Activated T-cell treated with anti-CD3 and anti-CD28 coated beads for 24 hours (primary cell): ENCODE measurements around the gene CDK13.
A peak's percentile ranks its signal among the peaks of the same experiment; 100 is the strongest.

ENCODE experiments used
- DNase-seq: peaks from one replicate; pipeline ENCODE4 v3.0.0-alpha.2; 2020; ENCODE audit warnings: low read depth

Gene CDK13

DNA sequence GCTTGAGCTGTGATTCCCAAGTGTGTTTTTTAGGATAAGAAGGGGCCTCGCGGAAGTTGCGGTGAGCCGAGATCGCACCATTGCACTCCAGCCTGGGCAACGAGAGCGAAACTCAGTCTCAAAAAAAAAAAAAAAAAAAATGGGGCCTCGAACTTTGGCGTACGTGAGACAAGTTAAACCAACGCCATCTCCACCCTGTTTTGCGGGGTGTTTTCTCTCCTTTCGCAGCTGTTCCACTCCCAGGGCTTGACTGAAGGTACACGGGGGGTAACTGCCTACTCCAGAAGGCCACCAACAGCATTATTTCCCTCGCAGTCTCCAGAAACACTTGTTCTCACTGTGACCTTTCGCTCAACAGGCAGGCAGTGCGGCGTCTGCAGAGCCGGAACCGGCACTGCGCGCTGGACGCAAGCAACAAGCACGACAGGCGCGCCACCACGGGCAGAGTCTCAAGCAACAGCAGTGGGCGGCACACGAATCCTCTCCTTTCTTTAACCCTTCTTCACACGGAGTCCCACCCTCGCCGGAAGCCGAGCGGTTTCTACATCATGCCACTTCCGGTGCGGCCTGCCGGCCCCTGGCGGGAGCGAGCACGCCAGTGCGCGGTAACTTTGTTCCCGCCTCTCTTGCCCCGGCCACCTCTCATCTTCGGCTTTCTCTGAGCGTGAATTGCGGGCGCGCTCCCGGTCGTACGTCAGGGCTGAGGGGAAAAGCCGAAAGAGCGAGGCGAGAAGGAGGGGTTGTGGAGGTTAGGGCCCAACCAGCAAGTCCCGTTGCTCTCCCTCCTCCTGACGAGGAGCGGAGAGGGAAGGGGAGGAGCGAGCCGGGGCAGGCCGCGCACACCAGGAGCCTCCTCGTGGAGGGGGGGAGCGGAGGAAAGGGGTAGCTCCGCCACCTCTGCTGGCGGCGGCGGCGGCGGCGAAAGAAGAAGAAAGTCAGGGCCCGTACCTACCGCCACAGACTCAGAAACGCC is 814 bp upstream of the CDK13 start:
- peak; percentile 98 for DNase-seq

DNA sequence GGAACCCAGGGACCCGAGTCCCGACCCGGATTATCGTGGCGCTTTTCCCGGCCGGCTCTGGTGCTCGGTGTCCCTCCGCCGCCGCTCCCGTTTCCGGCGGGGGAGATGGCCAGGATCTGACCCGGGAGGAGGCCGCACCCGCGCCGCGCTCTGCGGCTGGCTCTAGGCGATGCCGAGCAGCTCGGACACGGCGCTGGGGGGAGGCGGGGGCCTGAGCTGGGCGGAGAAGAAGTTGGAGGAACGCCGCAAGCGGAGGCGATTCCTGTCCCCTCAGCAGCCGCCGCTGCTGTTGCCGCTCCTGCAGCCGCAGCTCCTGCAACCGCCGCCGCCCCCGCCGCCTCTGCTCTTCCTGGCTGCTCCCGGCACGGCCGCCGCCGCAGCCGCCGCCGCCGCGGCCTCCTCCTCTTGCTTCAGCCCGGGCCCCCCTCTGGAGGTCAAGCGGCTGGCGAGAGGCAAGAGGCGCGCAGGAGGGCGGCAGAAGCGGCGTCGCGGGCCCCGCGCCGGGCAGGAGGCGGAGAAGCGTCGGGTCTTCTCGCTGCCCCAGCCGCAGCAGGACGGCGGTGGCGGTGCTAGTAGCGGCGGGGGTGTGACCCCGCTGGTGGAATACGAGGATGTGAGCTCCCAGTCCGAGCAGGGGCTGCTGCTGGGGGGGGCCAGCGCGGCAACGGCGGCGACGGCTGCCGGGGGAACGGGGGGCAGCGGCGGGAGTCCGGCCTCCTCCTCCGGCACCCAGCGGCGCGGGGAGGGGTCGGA is 593 bp downstream of the CDK13 start:
- DNase-seq, result peak; percentile 26

DNA sequence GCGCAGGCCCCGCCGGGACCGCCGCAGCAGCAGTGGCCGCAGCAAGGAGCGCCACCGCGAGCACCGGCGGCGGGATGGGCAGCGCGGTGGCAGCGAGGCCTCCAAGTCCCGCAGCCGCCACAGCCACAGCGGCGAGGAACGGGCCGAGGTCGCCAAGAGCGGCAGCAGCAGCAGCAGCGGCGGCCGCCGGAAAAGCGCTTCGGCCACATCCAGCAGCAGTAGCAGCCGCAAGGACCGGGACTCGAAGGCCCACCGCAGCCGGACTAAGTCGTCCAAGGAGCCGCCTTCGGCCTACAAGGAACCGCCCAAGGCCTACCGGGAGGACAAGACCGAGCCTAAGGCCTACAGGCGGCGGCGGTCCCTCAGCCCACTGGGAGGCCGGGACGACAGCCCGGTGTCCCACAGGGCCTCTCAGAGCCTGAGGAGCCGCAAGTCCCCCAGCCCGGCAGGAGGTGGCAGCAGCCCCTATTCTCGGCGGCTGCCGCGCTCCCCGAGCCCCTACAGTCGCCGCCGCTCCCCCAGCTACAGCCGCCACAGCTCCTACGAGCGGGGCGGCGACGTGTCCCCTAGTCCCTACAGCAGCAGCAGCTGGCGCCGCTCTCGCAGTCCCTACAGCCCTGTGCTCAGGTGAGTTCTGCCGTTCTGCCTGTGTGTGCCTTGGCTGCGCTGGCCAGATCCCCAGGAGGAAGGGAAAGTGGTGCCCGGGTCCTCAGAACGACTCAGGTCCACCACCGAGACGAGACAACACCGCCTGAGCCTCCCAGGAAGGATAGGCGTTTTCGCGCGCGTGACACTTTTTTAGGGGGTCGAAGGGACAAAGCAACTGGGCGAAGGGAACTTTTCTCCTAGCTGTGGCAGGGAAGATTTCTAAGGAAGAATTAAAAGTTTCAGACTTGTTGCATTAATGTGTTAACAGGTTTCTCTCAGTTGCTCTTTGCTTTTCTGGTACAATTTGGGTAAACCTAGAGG is 1.5 kb downstream of the CDK13 start:
- peak; percentile 55 for DNase-seq

DNA sequence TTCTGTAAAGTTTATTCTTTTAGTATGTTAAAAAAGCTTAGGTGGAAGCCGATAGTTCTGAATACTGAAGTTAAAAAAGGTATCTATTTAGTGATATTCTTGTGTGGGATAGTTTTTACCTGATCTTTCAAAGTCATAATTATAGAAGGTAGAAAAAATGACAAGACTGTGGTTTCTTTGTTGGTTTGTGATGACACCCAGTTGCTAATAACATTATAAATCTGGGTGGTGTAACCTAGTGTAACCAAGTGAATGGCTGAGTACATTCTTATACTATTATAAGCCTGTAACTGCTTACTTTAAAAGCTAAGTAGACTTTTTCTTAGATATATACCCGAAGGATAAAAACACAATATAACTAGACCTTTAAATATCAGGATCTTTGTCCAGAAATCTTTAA is 2.3 kb downstream of the CDK13 start:
- DNase-seq, result no peak

DNA sequence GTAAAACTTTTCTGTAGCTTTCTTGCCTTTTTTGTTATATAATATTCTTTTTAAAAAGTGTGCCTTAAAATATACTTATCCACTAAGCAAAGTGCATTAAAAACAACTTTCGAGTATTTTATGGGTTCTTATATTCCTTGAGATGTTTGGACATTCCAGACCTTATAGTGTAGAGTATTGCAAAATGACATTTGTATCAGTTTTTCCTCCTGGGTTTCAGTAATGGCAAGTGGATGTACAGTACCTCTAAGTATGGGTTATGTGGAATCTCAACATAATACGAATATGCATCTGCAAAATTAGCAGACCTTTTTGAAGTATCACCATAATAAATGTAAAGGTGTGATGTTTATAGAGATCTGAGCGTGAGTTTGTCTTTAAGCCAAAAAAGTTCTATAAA is 2.7 kb downstream of the CDK13 start:
- no peak for DNase-seq

DNA sequence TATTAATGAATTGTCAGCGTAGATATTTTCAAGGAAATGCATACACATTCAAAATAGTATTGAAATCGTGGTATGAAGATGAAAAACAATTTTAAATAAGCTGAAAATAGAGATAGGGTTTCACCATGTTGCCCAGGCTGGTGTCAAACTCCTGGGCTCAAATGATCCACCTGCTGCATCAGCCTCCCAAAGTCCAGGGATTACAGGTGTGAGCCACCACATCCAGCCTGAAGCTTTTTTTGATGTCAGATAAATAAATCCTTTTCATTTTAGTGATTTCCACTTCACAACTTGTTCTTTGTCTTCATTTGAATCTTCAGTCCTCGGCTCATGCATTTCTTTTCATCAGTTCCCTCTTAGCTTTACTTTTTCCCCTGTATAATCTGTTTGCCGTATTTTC is 4.6 kb downstream of the CDK13 start:
- DNase-seq, result no peak

DNA sequence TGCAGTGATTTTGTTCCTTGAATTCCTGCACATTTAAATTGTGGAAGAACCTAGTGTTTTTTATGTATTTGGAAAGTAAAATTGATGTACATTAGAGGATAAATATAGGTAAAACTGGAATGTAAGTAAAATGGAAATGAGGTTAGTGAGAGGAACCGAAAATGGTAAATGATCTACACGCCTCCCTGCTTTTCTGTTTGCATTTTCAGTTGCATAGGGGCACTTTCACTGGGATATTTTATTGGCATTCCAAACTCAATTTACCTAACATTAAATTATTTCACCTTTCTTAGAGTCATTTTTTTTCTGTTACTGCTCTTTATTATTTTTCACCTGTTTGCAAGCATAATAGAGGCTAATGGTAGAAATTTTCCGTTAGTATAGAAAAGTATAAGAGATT is 8.0 kb downstream of the CDK13 start:
- DNase-seq, result no peak

DNA sequence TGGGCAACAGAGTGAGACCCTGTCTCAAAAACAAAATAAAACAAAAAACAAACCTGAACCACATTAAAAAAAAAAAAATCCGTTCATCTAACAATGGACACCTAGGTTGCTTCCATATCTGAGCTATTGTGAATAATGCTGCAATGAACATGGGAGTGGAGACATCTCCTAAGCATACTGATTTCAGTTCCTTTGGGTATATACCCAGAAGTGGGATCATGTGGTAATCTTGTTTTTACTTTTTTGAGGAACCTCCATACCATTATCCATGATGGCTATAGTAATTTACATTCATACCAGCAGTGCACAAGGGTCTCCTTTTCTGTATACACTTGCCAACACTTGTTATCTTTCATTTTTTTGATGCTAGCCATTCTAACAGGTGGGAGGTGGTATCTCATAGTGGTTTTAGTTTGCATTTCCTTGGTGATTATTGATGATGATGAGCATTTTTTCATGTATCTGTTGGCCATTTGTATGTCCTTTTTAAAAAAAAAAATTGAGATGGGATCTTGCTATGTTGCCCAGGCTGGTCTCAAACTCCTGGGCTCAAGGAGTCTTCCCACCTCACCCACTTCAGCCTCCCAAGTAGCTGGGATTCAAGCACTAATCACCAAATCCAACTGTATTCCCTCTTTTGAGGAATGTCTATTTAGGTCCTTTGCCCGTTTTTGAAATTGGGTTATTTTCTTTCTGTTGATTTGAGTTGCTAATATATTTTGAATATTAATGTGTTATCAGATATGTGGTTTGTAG is 17.5 kb downstream of the CDK13 start:
- DNase-seq, result no peak

DNA sequence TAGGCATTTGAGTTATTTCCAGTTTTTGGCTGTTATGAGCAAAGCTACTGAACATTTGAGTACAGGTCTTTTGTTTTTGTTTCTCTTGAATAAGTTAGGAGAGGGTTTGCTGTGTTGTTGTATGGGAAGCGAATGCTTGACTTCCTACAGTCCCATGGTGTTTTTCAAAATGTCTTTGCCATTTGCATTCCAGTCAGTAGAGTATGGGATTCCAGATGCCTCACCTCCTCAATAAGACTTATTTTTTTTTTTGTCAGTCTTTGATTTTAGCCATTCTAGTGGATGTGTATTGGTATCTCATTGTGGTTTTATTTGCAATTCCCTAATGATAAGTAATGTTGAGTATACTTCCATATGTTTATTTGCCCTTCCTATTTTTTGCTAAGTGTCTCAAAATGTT is 19.4 kb downstream of the CDK13 start:
- no peak for DNase-seq

DNA sequence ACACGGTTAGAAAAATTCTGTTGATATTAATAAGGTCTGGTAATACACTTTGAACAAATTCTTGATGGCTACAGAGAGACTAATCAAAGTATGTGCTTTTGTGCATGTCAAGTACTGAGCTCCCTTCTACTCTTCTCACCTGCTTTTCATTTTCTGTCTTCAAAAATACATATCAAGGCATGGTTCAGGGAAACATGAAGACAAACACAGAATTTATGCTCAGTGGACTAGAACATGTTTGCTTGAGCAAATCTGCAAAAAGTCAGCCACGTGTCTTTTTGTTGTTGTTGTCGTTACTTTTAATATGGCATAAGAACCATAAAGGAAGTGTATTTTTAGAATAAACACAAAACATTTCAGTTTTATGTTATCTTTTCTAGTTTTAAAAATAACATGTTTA is 21.9 kb downstream of the CDK13 start:
- no peak for DNase-seq

DNA sequence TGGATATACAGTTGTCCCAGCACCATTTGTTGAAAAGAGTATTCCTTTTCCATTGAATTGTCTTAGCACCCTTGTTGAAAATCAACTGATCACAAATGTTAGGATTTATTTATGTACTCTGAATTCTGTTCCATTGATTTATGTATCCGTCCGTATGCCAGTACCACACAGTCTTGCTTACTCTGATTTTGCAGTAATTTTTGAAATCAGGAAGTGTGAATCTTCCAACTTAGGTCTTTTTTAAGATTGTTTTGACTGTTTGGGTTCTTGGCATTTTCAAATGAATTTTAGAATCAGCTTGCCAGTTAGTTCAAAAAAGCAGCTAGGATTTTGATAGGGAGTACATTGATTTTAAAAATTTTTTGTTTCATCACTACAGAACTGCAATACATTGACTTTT is 23.7 kb downstream of the CDK13 start:
- DNase-seq, result no peak

DNA sequence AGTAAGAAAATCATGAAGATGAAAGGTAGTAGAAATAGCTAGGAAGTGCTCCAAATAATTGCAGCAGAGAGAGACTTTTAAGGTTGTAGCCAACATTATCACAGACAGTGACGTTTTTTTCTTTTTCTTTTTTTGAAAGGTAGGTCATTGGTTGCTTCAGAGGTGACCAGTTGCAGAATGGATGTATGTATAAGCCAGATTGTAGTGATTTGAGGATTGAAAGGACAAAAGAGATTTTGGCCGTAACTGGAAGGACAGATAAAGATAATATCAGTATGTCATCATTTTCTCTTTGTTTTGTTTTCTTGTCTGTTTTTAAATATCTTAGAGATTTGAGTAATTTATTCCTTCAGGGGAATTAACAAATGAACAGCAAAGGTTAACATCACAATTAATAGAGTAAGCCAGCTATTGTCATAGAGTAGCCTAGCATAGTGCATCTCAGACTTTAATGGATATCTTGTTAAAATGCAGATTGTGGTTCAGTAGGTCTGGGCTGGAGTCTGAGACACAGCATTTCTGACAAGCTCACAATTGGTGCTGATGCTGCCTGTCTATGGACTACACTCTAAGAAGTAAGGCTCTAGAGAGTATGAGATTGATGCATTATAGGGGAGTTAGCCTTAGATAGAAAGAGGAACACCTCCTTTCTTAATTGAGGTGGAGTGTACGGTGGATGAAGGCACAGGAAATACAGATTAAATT is 28.3 kb downstream of the CDK13 start:
- DNase-seq, result no peak

DNA sequence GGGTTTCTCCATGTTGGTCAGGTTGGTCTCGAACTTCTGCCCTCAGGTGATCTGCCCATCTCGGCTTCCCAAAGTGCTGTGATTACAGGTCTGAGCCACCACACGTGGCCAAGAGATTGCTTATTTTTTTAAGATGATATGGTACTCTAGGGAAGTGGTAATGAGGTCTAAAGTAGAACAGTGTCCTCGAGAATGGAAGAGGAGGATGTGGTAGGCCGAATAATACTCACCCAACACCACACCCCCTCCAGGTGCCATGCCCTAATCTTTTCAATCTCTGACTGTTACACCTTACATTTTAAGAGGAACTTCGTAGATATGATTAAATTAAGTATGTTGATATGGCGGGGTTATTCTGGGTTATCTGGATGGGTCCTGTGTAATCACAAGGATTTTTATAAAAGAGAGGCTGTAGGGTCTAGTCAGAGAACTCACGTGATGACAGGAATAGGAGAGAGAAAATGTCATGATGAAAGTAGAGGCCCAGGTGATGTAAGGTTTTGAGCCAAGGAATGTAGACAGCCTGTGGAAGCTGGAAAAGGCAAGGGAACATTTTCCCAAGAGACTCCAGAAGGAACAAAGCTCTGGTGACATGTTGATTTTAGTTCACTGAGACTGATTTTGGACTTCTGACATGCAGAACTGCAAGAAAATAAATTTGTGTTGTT is 29.5 kb downstream of the CDK13 start:
- no peak for DNase-seq

DNA sequence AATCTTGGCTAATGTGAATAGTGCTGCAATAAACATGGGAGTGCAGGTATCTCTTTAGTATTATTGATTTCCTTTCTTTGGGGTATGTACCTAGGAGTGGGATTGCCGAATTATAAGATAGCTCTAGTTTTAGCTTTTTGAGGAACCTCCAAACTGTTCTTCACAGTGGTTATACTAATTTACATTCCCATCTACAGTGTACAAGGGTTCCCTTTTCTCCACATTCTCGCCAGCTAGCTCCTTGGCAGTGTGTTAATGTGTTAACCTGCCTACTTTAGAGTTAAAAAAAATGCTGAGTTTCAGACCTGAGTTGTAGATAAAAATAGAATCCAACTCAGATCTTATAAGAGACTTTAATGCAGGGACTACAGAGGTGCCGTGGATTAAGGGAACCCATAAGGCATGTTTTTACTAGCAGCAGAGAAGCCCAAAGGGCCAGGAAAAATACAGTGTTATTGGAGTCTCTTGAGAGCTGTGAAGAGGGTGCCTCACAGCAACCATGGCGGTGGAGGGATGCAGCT is 35.4 kb downstream of the CDK13 start:
- no peak for DNase-seq

DNA sequence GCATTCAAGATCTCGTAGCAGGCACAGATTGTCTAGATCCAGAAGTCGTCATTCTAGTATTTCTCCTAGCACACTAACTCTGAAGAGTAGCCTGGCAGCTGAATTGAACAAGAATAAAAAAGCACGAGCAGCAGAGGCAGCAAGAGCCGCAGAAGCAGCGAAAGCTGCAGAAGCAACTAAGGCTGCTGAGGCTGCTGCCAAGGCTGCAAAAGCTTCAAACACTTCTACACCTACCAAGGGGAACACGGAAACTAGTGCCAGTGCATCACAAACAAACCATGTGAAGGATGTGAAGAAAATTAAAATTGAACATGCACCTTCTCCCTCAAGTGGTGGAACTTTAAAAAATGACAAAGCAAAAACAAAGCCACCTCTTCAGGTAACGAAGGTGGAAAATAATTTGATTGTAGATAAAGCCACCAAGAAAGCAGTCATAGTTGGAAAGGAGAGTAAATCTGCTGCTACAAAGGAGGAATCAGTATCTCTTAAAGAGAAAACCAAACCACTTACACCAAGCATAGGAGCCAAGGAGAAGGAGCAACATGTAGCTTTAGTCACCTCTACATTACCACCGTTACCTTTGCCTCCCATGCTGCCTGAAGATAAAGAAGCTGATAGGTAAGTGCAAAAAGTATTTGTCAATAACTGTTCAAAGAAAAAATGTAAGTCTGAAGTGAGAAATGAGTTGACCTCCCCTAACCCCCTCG is 37.7 kb downstream of the CDK13 start:
- no peak for DNase-seq

DNA sequence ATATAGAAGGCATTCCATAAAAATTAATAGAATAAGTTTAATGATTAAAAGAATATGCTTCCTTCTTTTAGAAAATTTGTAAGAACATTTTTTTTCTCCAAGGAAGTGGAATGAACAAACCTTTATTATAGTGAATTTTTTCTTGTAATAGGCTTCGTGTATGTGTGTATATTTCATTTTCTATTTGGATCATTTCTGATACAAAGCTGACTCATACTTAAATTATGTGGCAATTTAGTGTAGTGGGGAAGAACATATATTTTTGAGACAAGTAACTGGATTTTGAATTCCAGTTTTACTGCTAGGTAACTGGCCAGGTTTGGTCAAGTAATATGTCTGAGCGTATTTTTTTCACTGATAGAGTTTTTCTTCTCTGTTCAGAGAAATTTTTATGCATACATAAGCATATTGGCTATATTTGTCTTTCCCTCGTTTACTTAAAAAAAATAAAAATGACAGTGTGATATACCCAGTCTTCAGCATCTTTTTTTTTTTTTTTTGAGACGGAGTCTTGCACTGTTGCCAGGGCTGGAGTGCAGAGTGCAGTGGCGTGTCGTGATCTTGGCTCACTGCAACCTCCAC is 50.8 kb downstream of the CDK13 start:
- DNase-seq, result no peak

DNA sequence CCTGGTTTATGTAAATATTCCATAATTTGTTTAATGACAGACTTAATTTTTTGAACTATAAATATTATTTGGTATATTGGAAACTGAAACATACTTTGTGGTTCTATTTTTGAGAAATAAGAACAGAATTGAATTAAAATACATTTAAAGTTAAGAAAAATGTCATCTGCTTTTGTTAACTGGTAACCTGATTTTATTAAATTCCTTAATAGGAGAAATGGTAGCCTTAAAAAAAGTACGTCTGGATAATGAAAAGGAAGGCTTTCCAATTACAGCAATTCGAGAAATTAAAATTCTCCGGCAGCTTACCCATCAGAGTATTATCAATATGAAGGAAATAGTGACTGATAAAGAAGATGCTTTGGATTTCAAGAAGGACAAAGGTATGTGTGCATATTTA is 51.6 kb downstream of the CDK13 start:
- no peak for DNase-seq

DNA sequence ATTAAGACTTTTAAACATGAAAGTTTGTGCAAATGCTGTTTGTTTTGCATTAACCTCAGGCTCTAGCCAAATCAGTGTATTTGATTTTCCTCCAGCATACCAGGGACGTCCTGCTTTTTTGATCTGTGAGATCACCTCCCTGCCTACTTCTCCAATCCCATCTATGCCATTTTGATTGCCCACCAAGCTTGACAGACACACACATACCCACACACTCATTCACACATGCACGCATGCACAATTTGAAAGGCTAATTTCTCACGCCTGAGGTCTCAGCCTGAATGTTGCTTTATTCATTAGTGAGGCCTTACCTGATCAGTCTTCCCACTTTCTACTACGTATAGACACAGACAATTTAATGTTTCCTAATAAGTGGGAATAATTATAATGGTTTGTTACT is 53.5 kb downstream of the CDK13 start:
- no peak for DNase-seq
